Measurements from ENCODE around the gene GDAP2. TPM values are rescaled to one million over a fixed set of nuclear protein-coding genes. Genes with fewer than 3 reads are reported as not detected.
A peak's percentile ranks its signal among the peaks of the same experiment; 100 is the strongest.

Gene GDAP2
- total RNA-seq, 1 donor = 26.8 TPM

DNA sequence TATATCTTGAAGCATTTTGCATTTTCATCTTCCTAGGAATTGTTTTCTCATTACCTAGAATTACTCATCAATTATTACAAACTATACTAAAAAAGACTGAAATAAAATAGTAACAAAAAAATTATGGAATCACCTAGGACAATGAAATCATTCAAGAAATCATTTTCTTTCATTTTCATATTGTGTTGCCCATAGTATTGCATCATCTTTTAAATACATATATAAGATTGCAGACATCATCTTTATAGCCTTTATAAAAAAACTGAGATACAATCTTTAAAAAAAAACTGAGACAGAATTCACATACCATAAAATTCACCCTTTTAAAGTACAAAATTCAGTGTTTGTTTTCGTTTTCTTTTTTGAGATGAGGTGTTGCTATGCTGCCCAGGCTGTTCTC is 29.6 kb downstream of the GDAP2 start:
- Histone ChIP-seq H3K27me3 (ENCODE audit: insufficient read depth, low read length) (no peaks in the 10 kb centered on the region), H3K79me2 (ENCODE audit: insufficient read depth, low read length) (no peaks in the 10 kb centered on the region), H3K27ac (ENCODE audit: low read depth, low read length) (no peak overlapping the region), H3K9me3 (ENCODE audit: low read depth, low read length) (no peaks in the 10 kb centered on the region), H3K36me3 (ENCODE audit: insufficient read depth, low read length) (peaks cover 19% of the 10 kb centered on the region), H3K4me3 (ENCODE audit: insufficient read depth, low read length) (no peak overlapping the region), H3K4me2 (ENCODE audit: insufficient read depth, low read length) (no peak overlapping the region), H3K4me1 (ENCODE audit: insufficient read depth, low read length) (no peaks in the 10 kb centered on the region), H2AFZ (ENCODE audit: low read length) (no peak overlapping the region), H4K20me1 (ENCODE audit: insufficient read depth, low read length) (no peaks in the 10 kb centered on the region)
- DNase-seq (ENCODE audit: insufficient read length, low spot score, missing footprints) = no peak
- TF ChIP-seq, protein P1, sequence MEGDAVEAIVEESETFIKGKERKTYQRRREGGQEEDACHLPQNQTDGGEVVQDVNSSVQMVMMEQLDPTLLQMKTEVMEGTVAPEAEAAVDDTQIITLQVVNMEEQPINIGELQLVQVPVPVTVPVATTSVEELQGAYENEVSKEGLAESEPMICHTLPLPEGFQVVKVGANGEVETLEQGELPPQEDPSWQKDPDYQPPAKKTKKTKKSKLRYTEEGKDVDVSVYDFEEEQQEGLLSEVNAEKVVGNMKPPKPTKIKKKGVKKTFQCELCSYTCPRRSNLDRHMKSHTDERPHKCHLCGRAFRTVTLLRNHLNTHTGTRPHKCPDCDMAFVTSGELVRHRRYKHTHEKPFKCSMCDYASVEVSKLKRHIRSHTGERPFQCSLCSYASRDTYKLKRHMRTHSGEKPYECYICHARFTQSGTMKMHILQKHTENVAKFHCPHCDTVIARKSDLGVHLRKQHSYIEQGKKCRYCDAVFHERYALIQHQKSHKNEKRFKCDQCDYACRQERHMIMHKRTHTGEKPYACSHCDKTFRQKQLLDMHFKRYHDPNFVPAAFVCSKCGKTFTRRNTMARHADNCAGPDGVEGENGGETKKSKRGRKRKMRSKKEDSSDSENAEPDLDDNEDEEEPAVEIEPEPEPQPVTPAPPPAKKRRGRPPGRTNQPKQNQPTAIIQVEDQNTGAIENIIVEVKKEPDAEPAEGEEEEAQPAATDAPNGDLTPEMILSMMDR (IDR thresholded peaks at IDR 0.05; ENCODE audit: extremely low read depth, low read depth, low read length) = no peak

DNA sequence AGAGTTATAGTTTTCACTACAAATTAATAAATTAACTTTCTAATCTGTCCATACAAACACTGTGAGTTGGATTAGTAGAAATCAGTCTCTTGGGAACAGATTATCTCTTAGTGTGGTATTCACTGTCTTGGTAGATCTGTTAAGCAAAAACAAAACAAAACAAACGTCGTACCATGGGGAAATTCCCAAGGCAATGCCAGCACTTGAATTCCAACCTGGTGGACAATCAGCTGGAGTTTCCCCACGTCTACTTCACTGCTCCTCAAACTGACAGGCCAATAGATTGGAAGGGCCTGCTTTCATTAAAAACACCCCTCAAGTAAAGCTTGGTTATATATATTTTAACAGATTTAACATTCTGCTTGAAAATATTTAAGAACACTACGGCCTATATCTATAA is 31.9 kb downstream of the GDAP2 start:
- TF ChIP-seq, protein P1 (IDR thresholded peaks at IDR 0.05; ENCODE audit: extremely low read depth, low read depth, low read length) = no peak

DNA sequence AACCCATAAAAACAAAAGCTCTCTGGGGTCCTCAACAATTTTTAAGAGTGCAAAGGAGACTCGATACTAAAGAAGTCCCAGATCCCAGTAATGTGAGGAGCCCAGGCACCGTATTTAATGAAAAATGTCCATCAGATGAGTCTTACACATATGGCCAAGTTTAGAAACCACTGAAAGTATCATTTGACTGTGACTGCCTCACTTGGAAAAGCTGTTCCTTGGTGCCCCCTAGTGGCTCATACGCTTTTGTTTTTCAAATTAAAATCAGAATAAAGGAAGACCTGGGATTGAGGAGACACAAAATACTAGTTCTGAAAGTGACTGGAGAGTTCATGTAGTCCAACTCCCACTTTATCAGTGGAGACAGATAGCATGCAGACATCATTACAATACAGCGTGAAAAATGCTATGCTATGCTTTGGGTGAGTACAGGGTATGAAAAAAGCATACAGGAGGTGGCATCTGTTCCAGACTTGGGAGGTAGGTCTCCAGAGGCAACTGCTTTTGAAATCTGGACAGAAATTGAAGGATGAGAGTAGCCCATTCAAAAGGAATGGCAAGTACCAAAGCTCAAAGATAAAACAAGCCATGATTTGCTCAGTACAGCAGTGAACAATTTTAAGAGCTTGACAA is 33.8 kb downstream of the GDAP2 start:
- Histone ChIP-seq H3K4me1 (ENCODE audit: insufficient read depth, low read length) (no peaks in the 10 kb centered on the region), H2AFZ (ENCODE audit: low read length) (no peak overlapping the region), H3K27me3 (ENCODE audit: insufficient read depth, low read length) (no peaks in the 10 kb centered on the region), H3K27ac (ENCODE audit: low read depth, low read length) (no peak overlapping the region), H3K4me2 (ENCODE audit: insufficient read depth, low read length) (no peak overlapping the region), H3K9me3 (ENCODE audit: low read depth, low read length) (no peaks in the 10 kb centered on the region), H3K4me3 (ENCODE audit: insufficient read depth, low read length) (no peak overlapping the region), H3K36me3 (ENCODE audit: insufficient read depth, low read length) (peaks cover 14% of the 10 kb centered on the region), H3K79me2 (ENCODE audit: insufficient read depth, low read length) (no peaks in the 10 kb centered on the region), H4K20me1 (ENCODE audit: insufficient read depth, low read length) (no peaks in the 10 kb centered on the region)
- DNase-seq (ENCODE audit: insufficient read length, low spot score, missing footprints) = peak; percentile 75
- TF ChIP-seq, protein P1 (IDR thresholded peaks at IDR 0.05; ENCODE audit: extremely low read depth, low read depth, low read length) = peak; percentile 82

More for the DNA sequence above, 31.9 kb downstream of the GDAP2 start:
- Histone ChIP-seq H3K79me2 (ENCODE audit: insufficient read depth, low read length) (no peaks in the 10 kb centered on the region), H2AFZ (ENCODE audit: low read length) (no peak overlapping the region), H3K27me3 (ENCODE audit: insufficient read depth, low read length) (no peaks in the 10 kb centered on the region), H4K20me1 (ENCODE audit: insufficient read depth, low read length) (no peaks in the 10 kb centered on the region), H3K9me3 (ENCODE audit: low read depth, low read length) (no peaks in the 10 kb centered on the region), H3K4me1 (ENCODE audit: insufficient read depth, low read length) (no peaks in the 10 kb centered on the region), H3K4me3 (ENCODE audit: insufficient read depth, low read length) (no peak overlapping the region), H3K36me3 (ENCODE audit: insufficient read depth, low read length) (peaks cover 14% of the 10 kb centered on the region), H3K4me2 (ENCODE audit: insufficient read depth, low read length) (no peak overlapping the region), H3K27ac (ENCODE audit: low read depth, low read length) (no peak overlapping the region)
- DNase-seq (ENCODE audit: insufficient read length, low spot score, missing footprints) = no peak

DNA sequence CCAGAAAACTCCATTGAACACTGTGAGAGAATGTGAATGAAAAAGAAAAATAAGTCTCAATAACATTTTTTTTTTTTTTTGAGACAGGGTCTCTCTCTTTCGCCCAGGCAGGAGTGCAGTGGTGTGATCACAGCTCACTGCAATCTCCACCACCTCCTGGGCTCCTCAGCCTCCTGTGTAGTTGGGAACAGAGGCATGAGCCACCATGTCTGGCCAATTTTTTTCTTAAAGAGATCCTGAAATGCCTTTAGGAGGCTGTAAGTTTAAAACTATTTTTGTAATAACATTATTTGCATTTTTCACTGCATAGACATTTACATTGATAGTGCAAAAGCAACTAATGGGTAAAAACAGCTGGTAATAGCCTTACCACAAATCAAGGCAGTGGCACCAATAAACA is 35.3 kb downstream of the GDAP2 start:
- Histone ChIP-seq H3K9me3 (ENCODE audit: low read depth, low read length) (no peaks in the 10 kb centered on the region), H3K79me2 (ENCODE audit: insufficient read depth, low read length) (no peaks in the 10 kb centered on the region), H3K4me2 (ENCODE audit: insufficient read depth, low read length) (no peak overlapping the region), H4K20me1 (ENCODE audit: insufficient read depth, low read length) (no peaks in the 10 kb centered on the region), H3K4me3 (ENCODE audit: insufficient read depth, low read length) (no peak overlapping the region), H3K27me3 (ENCODE audit: insufficient read depth, low read length) (no peaks in the 10 kb centered on the region), H3K27ac (ENCODE audit: low read depth, low read length) (no peak overlapping the region), H3K4me1 (ENCODE audit: insufficient read depth, low read length) (no peaks in the 10 kb centered on the region), H3K36me3 (ENCODE audit: insufficient read depth, low read length) (peaks cover 13% of the 10 kb centered on the region), H2AFZ (ENCODE audit: low read length) (no peak overlapping the region)
- DNase-seq (ENCODE audit: insufficient read length, low spot score, missing footprints) = no peak
- TF ChIP-seq, protein P1 (IDR thresholded peaks at IDR 0.05; ENCODE audit: extremely low read depth, low read depth, low read length) = no peak
